Central memory CD8-positive, alpha-beta T cell (primary cell): ENCODE measurements around the gene ARHGAP28.
"Not testable (repeated sequence)": the region's sequence is repeated elsewhere in the genome, so short reads cannot be mapped to it uniquely, and the experiment has no call there.

ENCODE experiments used
- ATAC-seq: fragments of 150-1000 bp; cut with Tn5 transposase; replicated peaks from 2 replicates; pipeline ENCODE4 v1.10.0; 2022; ENCODE audit warnings: mild to moderate bottlenecking, moderate FRiP score, moderate number of reproducible peaks; ENCODE audit not compliant: poor library complexity, severe bottlenecking; ENCODE audit errors: extremely low read depth
- DNase-seq, 2 donors: peaks; one replicate each; pipeline ENCODE4 v3.0.0; 2021; ENCODE audit warnings: low spot score in 2 of 2
- H3K27ac Mint-ChIP-seq: one replicate; pipeline ENCODE4 v1.8.0; 2022; ENCODE audit warnings: low read depth, mild to moderate bottlenecking, moderate library complexity, mixed read lengths
- H3K27me3 Mint-ChIP-seq: one replicate; pipeline ENCODE4 v1.8.0; 2022; ENCODE audit warnings: mixed read lengths
- H3K36me3 Mint-ChIP-seq: one replicate; pipeline ENCODE4 v1.8.0; 2022; ENCODE audit warnings: mild to moderate bottlenecking, moderate library complexity, mixed read lengths; ENCODE audit not compliant: insufficient read depth
- H3K4me1 Mint-ChIP-seq: one replicate; pipeline ENCODE4 v1.8.0; 2022; ENCODE audit warnings: mixed read lengths
- H3K4me3 Mint-ChIP-seq: one replicate; pipeline ENCODE4 v1.8.0; 2022; ENCODE audit warnings: mild to moderate bottlenecking, moderate library complexity, mixed read lengths
- H3K9me3 Mint-ChIP-seq: one replicate; pipeline ENCODE4 v1.8.0; 2022; ENCODE audit warnings: mixed read lengths

Gene ARHGAP28

GRCh38 chr18:6784046-6784445, 54.5 kb downstream of the ARHGAP28 start:
- no peaks in the 10 kb centered on the region for H3K4me1 Mint-ChIP-seq
- DNase-seq (no peak), ATAC-seq (no peak)
- no peaks in the 10 kb centered on the region for H3K27me3 Mint-ChIP-seq
- H3K36me3 Mint-ChIP-seq, result no peaks in the 10 kb centered on the region
- no peak overlapping the region for H3K4me3 Mint-ChIP-seq
- H3K27ac Mint-ChIP-seq, result no peak overlapping the region
- H3K9me3 Mint-ChIP-seq, result peaks cover 13% of the 10 kb centered on the region

GRCh38 chr18:6785001-6785400, 55.5 kb downstream of the ARHGAP28 start:
- H3K9me3 Mint-ChIP-seq, result peaks cover 13% of the 10 kb centered on the region
- H3K4me3 Mint-ChIP-seq, result no peak overlapping the region
- no peaks in the 10 kb centered on the region for H3K4me1 Mint-ChIP-seq
- no peaks in the 10 kb centered on the region for H3K36me3 Mint-ChIP-seq
- DNase-seq (no peak), ATAC-seq (no peak)
- H3K27ac Mint-ChIP-seq, result no peak overlapping the region
- no peaks in the 10 kb centered on the region for H3K27me3 Mint-ChIP-seq

GRCh38 chr18:6785411-6785810, 55.9 kb downstream of the ARHGAP28 start:
- Mint-ChIP-seq H3K27me3 (no peaks in the 10 kb centered on the region), H3K4me3 (no peak overlapping the region), H3K27ac (no peak overlapping the region), H3K36me3 (no peaks in the 10 kb centered on the region), H3K4me1 (no peaks in the 10 kb centered on the region), H3K9me3 (peaks cover 13% of the 10 kb centered on the region)
- DNase-seq (no peak), ATAC-seq (no peak)

- Mint-ChIP-seq H3K27ac (no peak overlapping the region), H3K4me1 (no peaks in the 10 kb centered on the region), H3K27me3 (no peaks in the 10 kb centered on the region), H3K4me3 (no peak overlapping the region), H3K9me3 (peaks cover 6% of the 10 kb centered on the region), H3K36me3 (no peaks in the 10 kb centered on the region)
- ATAC-seq, result no peak
- no peak for DNase-seq
Measured at GRCh38 chr18:6792391-6792790, 62.9 kb downstream of the ARHGAP28 start.

GRCh38 chr18:6793455-6793854, 63.9 kb downstream of the ARHGAP28 start:
- no peaks in the 10 kb centered on the region for H3K4me1 Mint-ChIP-seq
- H3K4me3 Mint-ChIP-seq, result no peak overlapping the region
- DNase-seq, result no peak
- no peak for ATAC-seq
- H3K27me3 Mint-ChIP-seq, result no peaks in the 10 kb centered on the region
- no peak overlapping the region for H3K27ac Mint-ChIP-seq
- peaks cover 6% of the 10 kb centered on the region for H3K9me3 Mint-ChIP-seq
- no peaks in the 10 kb centered on the region for H3K36me3 Mint-ChIP-seq

GRCh38 chr18:6793986-6794385, 64.5 kb downstream of the ARHGAP28 start:
- Mint-ChIP-seq H3K9me3 (peaks cover 6% of the 10 kb centered on the region), H3K27ac (no peak overlapping the region), H3K4me1 (no peaks in the 10 kb centered on the region), H3K36me3 (no peaks in the 10 kb centered on the region), H3K4me3 (no peak overlapping the region), H3K27me3 (no peaks in the 10 kb centered on the region)
- ATAC-seq (no peak), DNase-seq (no peak)

- Mint-ChIP-seq H3K4me3 (no peak overlapping the region), H3K36me3 (no peaks in the 10 kb centered on the region), H3K27ac (no peak overlapping the region), H3K9me3 (peaks cover 12% of the 10 kb centered on the region), H3K4me1 (no peaks in the 10 kb centered on the region), H3K27me3 (no peaks in the 10 kb centered on the region)
- DNase-seq, result no peak
- ATAC-seq, result no peak
Measured at GRCh38 chr18:6795307-6795706, 65.8 kb downstream of the ARHGAP28 start.

- Mint-ChIP-seq H3K27me3 (no peaks in the 10 kb centered on the region), H3K36me3 (no peaks in the 10 kb centered on the region), H3K9me3 (peaks cover 16% of the 10 kb centered on the region), H3K27ac (no peak overlapping the region), H3K4me1 (no peaks in the 10 kb centered on the region), H3K4me3 (no peak overlapping the region)
- DNase-seq (no peak), ATAC-seq (no peak)
Measured at GRCh38 chr18:6796511-6796910, 67.0 kb downstream of the ARHGAP28 start.

- no peak overlapping the region for H3K27ac Mint-ChIP-seq
- H3K36me3 Mint-ChIP-seq, result no peaks in the 10 kb centered on the region
- ATAC-seq (no peak), DNase-seq (no peak)
- no peak overlapping the region for H3K4me3 Mint-ChIP-seq
- no peaks in the 10 kb centered on the region for H3K27me3 Mint-ChIP-seq
- H3K4me1 Mint-ChIP-seq, result no peaks in the 10 kb centered on the region
- peaks cover 16% of the 10 kb centered on the region for H3K9me3 Mint-ChIP-seq
Measured at GRCh38 chr18:6797171-6797570, 67.7 kb downstream of the ARHGAP28 start.

- no peaks in the 10 kb centered on the region for H3K36me3 Mint-ChIP-seq
Measured at GRCh38 chr18:6798896-6799295, 69.4 kb downstream of the ARHGAP28 start.

GRCh38 chr18:6800309-6800708, 70.8 kb downstream of the ARHGAP28 start:
- not testable (repeated sequence) for DNase-seq, H3K4me3 Mint-ChIP-seq

More at GRCh38 chr18:6798896-6799295, 69.4 kb downstream of the ARHGAP28 start:
- Mint-ChIP-seq H3K27ac (no peak overlapping the region), H3K4me1 (no peaks in the 10 kb centered on the region), H3K4me3 (no peak overlapping the region), H3K27me3 (no peaks in the 10 kb centered on the region), H3K9me3 (peaks cover 10% of the 10 kb centered on the region)
- ATAC-seq (no peak), DNase-seq (no peak)

GRCh38 chr18:6807515-6808257, 78.2 kb downstream of the ARHGAP28 start:
- Mint-ChIP-seq H3K27me3 (no peaks in the 10 kb centered on the region), H3K4me1 (no peaks in the 10 kb centered on the region), H3K4me3 (no peak overlapping the region), H3K9me3 (peaks cover 14% of the 10 kb centered on the region), H3K27ac (no peak overlapping the region), H3K36me3 (no peaks in the 10 kb centered on the region)
- ATAC-seq, result no peak
- DNase-seq, result no peak

More at GRCh38 chr18:6800309-6800708, 70.8 kb downstream of the ARHGAP28 start:
- not testable (repeated sequence) for H3K27ac Mint-ChIP-seq, ATAC-seq, H3K4me1 Mint-ChIP-seq, H3K36me3 Mint-ChIP-seq, H3K27me3 Mint-ChIP-seq
- H3K9me3 Mint-ChIP-seq, result peaks cover 10% of the 10 kb centered on the region

GRCh38 chr18:6810191-6810590, 80.7 kb downstream of the ARHGAP28 start:
- DNase-seq (no peak), ATAC-seq (no peak)
- Mint-ChIP-seq H3K36me3 (no peaks in the 10 kb centered on the region), H3K9me3 (peaks cover 25% of the 10 kb centered on the region), H3K4me3 (no peak overlapping the region), H3K4me1 (no peaks in the 10 kb centered on the region), H3K27ac (no peak overlapping the region), H3K27me3 (no peaks in the 10 kb centered on the region)
